Loucy (cell line): ENCODE data around the gene HES2.
"Not testable (repeated sequence)": the region's sequence is repeated elsewhere in the genome, so short reads cannot be mapped to it uniquely, and the experiment has no call there.

Experiments
- H2AFZ ChIP-seq: fragments of 200-600 bp; sonication (generic); 2 replicates; pipeline ENCODE4 v1.6.0; 2016; ENCODE audit warnings: antibody characterized with exemption, mild to moderate bottlenecking, low read length, moderate library complexity
- H3F3A ChIP-seq: fragments of 200-600 bp; 2 replicates; pipeline ENCODE4 v1.6.0; 2016; ENCODE audit warnings: antibody characterized with exemption, low read depth, mild to moderate bottlenecking
- H3K27me3 ChIP-seq: fragments of 200-600 bp; sonication (generic); 2 replicates; pipeline ENCODE4 v1.6.1; 2014; ENCODE audit warnings: low read length, mild to moderate bottlenecking; ENCODE audit not compliant: insufficient read depth, poor library complexity, severe bottlenecking
- H3K36me3 ChIP-seq: fragments of 200-600 bp; sonication (generic); 2 replicates; pipeline ENCODE4 v1.6.1; 2016; ENCODE audit warnings: low read length; ENCODE audit not compliant: insufficient read depth
- H3K4me1 ChIP-seq: fragments of 200-600 bp; sonication (generic); 2 replicates; pipeline ENCODE4 v1.5.1; 2014; ENCODE audit warnings: low read length, mild to moderate bottlenecking; ENCODE audit not compliant: insufficient read depth, poor library complexity, severe bottlenecking
- H3K4me2 ChIP-seq: fragments of 200-600 bp; sonication (generic); 2 replicates; pipeline ENCODE4 v1.6.0; 2014; ENCODE audit warnings: antibody characterized with exemption, low read length, low read depth, mild to moderate bottlenecking; ENCODE audit not compliant: poor library complexity, severe bottlenecking
- H3K4me3 ChIP-seq: fragments of 200-600 bp; sonication (generic); 2 replicates; pipeline ENCODE4 v1.5.1; 2014; ENCODE audit warnings: low read length, mild to moderate bottlenecking, mixed read lengths; ENCODE audit not compliant: poor library complexity, severe bottlenecking
- H3K79me2 ChIP-seq: fragments of 200-600 bp; sonication (generic); 2 replicates; pipeline ENCODE4 v1.6.1; 2014; ENCODE audit warnings: low read length; ENCODE audit not compliant: insufficient read depth
- H3K9ac ChIP-seq: fragments of 200-600 bp; sonication (generic); 2 replicates; pipeline ENCODE4 v1.6.0; 2014; ENCODE audit warnings: mild to moderate bottlenecking, low read depth, low read length, moderate library complexity; ENCODE audit not compliant: poor library complexity, severe bottlenecking
- H3K9me2 ChIP-seq: fragments of 200-600 bp; sonication (generic); replicated peaks from 2 replicates; pipeline ENCODE4 v1.6.1; 2016; ENCODE audit warnings: low read depth, low read length, mixed read lengths
- H3K9me3 ChIP-seq: fragments of 200-600 bp; sonication (generic); 2 replicates; pipeline ENCODE4 v1.6.1; 2014; ENCODE audit warnings: mild to moderate bottlenecking, antibody characterized with exemption, low read length, low read depth; ENCODE audit not compliant: insufficient read depth
- H4K20me1 ChIP-seq: fragments of 200-600 bp; sonication (generic); 2 replicates; pipeline ENCODE4 v1.6.0; 2014; ENCODE audit warnings: antibody characterized with exemption, low read length, mild to moderate bottlenecking; ENCODE audit not compliant: insufficient read depth, poor library complexity, severe bottlenecking
- CTCF ChIP-seq: fragments of 200-600 bp; sonication (generic); conservative IDR thresholded peaks from 2 replicates; pipeline ENCODE4 v1.5.1; 2014; ENCODE audit warnings: mild to moderate bottlenecking, antibody characterized with exemption, low read length
- EZH2phosphoT487 ChIP-seq: fragments of 200-600 bp; IDR thresholded peaks from 2 replicates; pipeline ENCODE4 v1.6.1; 2018; ENCODE audit warnings: antibody characterized with exemption, mild to moderate bottlenecking, moderate library complexity, borderline replicate concordance

Gene HES2

GRCh38 chr1:6447016-6447817 lies 27.5 kb upstream of the HES2 start:
- Histone ChIP-seq H3K9me2 (no peaks in the 10 kb centered on the region), H3K9ac (peak overlapping the region; percentile 62), H3K36me3 (no peaks in the 10 kb centered on the region), H4K20me1 (no peaks in the 10 kb centered on the region), H3K4me2 (peak overlapping the region; percentile 68), H3K79me2 (no peaks in the 10 kb centered on the region), H3K27me3 (no peaks in the 10 kb centered on the region), H2AFZ (peak overlapping the region; percentile 83), H3F3A (no peaks in the 10 kb centered on the region), H3K4me1 (no peaks in the 10 kb centered on the region), H3K4me3 (peak overlapping the region; percentile 72), H3K9me3 (no peaks in the 10 kb centered on the region)
- TF ChIP-seq CTCF (no peak), EZH2phosphoT487 (no peak)

GRCh38 chr1:6446665-6447015 lies 26.9 kb upstream of the HES2 start:
- Histone ChIP-seq H3K9me2 (no peaks in the 10 kb centered on the region), H3F3A (no peaks in the 10 kb centered on the region), H2AFZ (peak overlapping the region; percentile 83), H3K4me3 (peak overlapping the region; percentile 72), H3K79me2 (no peaks in the 10 kb centered on the region), H3K4me1 (no peaks in the 10 kb centered on the region), H3K27me3 (no peaks in the 10 kb centered on the region), H4K20me1 (no peaks in the 10 kb centered on the region), H3K36me3 (no peaks in the 10 kb centered on the region), H3K9ac (peak overlapping the region; percentile 62), H3K9me3 (no peaks in the 10 kb centered on the region), H3K4me2 (peak overlapping the region; percentile 68)
- TF ChIP-seq CTCF (no peak), EZH2phosphoT487 (no peak)

GRCh38 chr1:6445929-6446328 lies 26.2 kb upstream of the HES2 start:
- not testable (repeated sequence) for H3F3A ChIP-seq, H4K20me1 ChIP-seq, H3K9me3 ChIP-seq, H3K4me2 ChIP-seq, H3K4me3 ChIP-seq, H3K36me3 ChIP-seq, H3K9ac ChIP-seq, H2AFZ ChIP-seq, H3K9me2 ChIP-seq, H3K79me2 ChIP-seq, H3K4me1 ChIP-seq, H3K27me3 ChIP-seq
